Frontal cortex (tissue), 4 donors: ENCODE measurements around the gene EPN2. TPM values are rescaled to one million over a fixed set of nuclear protein-coding genes. Genes with fewer than 3 reads are reported as not detected.

Source experiments
- DNase-seq, 2 donors: peaks; one replicate each; pipeline ENCODE4 v3.0.0; 2012; ENCODE audit warnings: low spot score in 2 of 2
- FAIRE-seq: peaks from 2 replicates; lab custom pipeline; 2012; peaks lifted over from hg19 to GRCh38; lab: Jason Lieb, UNC
- total RNA-seq: library from RNA; depleted of rRNA; stranded (reverse); fragments of >200 nt; gene quantifications from one replicate; pipeline ENCODE4 v1.2.3, GENCODE V29; 2014
- donor health status: control.
- donor health status: control.
- donor health status: control.

The EPN2 gene
- total RNA-seq, 1 donor from 2014 or later: 53.0 TPM

DNA sequence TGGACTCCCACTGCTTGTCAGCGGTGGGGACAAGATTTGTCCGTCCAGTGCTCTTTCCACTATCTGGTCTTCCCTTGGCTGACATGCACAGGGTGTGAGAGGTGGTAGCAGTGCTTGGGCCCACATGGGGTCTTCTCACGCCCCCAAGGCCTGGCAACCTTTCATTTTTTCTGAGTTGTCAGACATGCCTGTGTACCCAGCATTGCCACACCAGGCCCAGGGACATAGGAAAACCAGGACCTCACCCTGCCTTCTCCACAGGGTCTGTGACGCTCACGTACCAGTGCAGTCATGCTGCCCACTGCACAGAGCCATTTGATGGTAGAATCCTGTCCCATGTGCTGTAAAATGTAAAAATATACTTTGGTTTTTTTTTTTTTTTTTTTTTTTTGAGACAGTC, 67.6 kb downstream of the EPN2 start:
- DNase-seq: no peak

GRCh38 chr17:19305256-19305655, 68.1 kb downstream of the EPN2 start:
- no peak for FAIRE-seq
- no peak for DNase-seq

More for the DNA sequence above, 67.6 kb downstream of the EPN2 start:
- FAIRE-seq: no peak

GRCh38 chr17:19305761-19306159, 68.6 kb downstream of the EPN2 start:
- FAIRE-seq (no peak), DNase-seq (no peak)

- DNase-seq (peak in 1 of 2 donors; percentile 64), FAIRE-seq (peak; percentile 43)
Measured at GRCh38 chr17:19306160-19307111, 69.3 kb downstream of the EPN2 start.

DNA sequence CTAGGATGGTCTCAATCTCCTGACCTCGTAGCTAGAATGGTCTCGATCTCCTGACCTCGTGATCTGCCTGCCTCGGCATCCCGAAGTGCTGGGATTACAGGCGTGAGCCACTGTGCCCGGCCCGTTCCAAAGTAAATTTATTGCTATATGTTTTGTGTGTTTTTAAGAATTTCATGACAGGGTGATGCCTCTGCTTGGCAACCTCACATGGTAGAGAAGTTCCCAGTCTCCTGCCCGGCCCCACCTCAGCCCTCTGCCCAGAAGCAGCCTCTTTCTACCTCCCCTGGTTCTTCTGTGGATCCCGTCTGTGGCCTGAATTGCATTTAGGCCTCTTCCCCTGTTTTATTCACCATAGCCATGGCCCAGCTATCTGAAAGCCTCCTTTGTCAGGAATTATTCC, 70.4 kb downstream of the EPN2 start:
- DNase-seq (no peak), FAIRE-seq (no peak)

DNA sequence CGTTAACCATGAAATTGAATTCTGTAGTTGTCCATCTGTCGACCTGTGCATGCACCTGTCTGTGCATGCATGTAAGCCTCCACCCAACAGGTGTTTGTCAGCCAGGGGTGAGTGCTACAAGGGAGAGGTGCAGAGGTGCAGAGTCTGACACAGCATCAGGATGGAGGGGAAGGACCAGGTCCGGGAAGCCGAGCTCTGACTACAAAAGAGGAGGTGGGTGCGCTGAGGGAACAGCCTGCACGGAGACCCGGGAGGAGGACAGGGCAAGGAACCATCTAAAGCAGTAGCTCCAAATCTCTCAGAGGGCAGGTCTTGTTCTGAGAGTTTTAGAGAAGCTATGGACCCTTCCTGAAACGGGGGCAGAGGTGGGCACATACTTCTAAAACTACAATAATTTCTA, 71.2 kb downstream of the EPN2 start:
- FAIRE-seq (no peak), DNase-seq (no peak)

GRCh38 chr17:19309701-19310100, 72.5 kb downstream of the EPN2 start:
- DNase-seq: no peak
- no peak for FAIRE-seq

DNA sequence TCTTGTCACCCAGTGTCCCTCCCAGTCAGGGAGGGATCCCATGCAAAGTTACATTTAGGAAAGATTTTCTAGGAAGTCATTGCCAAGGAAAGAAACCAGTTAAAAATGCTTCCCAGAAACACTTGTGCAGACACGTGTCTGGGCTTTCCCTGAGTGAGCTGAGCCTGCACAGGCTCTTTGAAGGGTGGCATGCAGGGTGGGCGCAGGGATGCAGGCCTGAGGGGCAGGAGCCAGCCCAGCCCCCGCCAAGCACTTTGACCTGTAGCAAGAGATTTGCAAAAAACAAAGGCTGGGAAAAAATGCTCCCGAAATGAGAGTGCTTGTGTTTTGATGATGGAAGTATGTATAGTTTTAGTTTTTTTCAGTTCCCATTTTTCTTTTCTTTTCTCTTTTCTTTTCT, 73.0 kb downstream of the EPN2 start:
- no peak for DNase-seq

DNA sequence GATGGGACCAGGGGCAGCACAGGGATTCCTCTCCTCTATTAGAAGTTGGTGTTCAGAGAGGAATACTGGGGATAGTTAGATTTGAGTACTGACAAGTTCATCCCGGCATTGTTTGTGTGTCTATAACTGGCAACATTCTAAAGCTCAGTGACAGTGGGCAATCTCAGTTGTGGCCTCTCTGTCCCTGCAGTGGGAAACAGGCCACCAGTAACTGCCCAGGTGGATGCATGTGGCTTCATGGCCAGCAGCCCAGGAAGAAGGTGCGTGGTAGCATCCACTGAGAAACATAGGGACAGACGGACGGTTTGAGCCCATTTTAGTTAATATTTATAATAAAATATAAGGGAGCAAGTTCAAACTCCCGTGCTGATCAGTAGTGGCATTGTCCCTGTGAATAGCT, 73.8 kb downstream of the EPN2 start:
- no peak for FAIRE-seq
- DNase-seq: no peak

More for the DNA sequence above, 73.0 kb downstream of the EPN2 start:
- FAIRE-seq: no peak

GRCh38 chr17:19311421-19312215, 74.5 kb downstream of the EPN2 start:
- no peak for DNase-seq
- no peak for FAIRE-seq

DNA sequence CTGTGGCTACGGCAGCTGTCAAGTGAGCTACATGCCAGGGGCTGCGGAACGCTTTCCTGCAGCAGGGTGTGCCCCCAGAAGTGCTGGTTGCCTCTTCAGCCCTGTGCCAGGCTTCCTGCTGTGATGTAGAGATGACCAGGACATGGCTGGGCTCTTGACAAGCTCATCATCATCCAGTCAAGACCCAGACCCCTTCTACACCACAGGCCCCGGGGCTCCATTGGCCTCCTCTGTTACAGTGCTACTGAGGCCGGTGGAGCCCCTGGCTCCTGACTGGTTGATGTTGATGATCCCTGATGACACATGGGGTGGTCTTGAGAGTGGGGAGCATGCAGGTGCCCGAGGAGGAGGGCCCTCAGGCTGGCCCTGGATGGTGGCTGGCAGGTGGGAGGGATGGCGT, 75.2 kb downstream of the EPN2 start:
- FAIRE-seq (no peak), DNase-seq (no peak)

- DNase-seq (no peak), FAIRE-seq (no peak)
Measured at GRCh38 chr17:19313066-19313745, 76.0 kb downstream of the EPN2 start.

DNA sequence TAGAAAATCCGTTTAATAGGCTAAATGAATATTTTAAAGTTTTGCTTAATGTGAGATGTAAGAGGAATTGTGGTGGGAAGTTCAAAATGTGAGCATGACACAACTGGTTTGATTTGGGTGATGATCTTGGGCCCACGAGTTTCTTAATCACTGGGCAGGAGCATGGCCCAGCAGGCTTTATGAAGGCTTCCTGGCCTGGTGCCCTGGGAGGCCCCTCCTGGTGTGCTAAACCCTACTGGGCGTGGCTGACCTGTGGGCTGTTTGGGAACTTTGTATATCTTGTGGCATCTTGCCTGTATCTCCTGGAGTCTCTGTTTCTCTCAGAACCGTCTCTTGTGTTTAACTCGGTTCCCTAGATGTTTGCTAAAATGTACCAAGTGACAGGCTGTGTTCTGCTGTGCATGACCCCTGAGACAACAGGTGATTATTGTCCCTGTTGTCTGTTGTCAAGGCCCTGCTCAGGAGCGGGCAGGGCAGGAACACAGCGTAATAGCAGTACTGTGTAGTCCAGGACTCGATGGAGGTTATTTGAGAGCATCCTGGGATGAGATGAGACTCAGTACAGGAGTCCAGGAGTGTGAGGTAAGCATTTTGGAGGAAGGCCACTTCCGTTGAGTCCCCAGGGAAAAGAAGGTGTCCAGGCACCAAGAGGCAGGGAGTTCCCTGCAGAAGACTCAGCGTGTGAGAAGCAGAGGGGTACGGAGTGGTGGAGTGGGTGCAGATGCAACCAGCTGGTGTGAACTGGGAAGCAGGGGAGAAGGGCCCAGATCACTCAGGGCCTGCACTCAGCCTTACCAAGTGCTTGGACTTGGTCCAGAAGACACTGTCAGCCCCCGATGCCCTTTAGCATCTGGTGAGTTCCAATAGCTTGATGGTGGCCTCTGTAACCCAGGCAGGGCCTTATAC, 76.8 kb downstream of the EPN2 start:
- no peak for FAIRE-seq
- no peak for DNase-seq

DNA sequence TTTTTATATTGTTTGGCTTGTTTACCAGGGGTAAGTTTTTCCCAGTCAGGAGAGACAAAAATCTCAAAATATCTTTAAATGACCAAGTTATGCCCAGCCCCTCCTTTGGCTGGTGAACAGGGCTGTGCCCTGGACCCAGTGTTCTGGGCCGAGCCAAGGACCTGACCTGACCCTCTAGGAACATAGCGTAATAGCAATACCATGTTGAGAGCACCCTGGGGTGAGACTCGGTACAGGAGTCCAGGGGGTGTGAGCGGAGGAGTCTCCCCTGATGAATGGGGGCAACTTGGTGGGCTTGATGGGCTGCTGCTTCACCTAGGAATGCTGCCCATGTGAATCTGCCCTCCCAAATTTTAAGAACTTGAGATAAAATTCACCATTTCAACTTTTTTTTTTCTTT, 77.9 kb downstream of the EPN2 start:
- DNase-seq: no peak

GRCh38 chr17:19316761-19317358, 79.7 kb downstream of the EPN2 start:
- DNase-seq: no peak
- FAIRE-seq: no peak

More for the DNA sequence above, 77.9 kb downstream of the EPN2 start:
- FAIRE-seq: no peak

DNA sequence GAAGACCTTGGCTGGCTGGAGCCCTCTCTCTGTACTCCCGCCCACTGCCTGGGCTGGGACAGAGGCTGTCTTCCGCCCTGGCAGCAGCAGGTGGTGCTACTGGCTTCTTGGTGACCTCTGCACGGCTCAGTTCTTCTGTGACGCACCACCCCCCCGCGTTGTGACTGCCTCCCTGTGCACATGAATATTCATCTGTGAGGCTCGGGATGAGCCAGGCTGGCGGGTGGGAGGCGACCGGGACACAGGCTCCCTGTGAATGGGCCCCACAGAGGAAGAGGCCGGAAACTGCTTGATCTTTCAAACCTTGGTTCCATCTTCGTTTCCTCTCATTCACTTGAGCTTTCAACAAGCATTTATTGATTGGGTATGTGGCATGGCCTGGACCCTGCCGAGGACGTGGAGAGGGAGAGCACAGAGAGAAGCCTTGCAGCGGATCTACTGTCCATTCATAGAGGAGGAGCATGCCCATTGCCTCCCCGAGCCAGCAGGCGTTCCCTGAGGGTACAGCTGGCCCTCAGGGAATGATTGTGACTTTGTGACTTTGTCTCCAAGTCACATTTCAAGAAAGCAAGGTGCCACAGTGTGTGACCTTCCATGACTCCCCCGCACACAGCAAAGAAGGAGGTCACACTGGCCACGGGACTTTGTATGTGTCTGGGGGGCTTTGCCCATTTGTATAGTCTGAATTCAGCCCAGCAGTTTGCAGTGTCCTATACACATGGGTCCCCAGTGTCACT, 80.4 kb downstream of the EPN2 start:
- peak; percentile 56 to 82 for DNase-seq
- FAIRE-seq: peak; percentile 56

GRCh38 chr17:19318611-19319010, 81.4 kb downstream of the EPN2 start:
- no peak for DNase-seq
- no peak for FAIRE-seq

- no peak for DNase-seq
- FAIRE-seq: no peak
Measured at GRCh38 chr17:19319771-19320505, 82.8 kb downstream of the EPN2 start.
